Type B pancreatic cell (in vitro differentiated cells): ENCODE measurements around the gene CDC20. TPM values are rescaled to one million over a fixed set of nuclear protein-coding genes. Genes with fewer than 3 reads are reported as not detected.
A peak's percentile ranks its signal among the peaks of the same experiment; 100 is the strongest.

Source experiments
- DNase-seq: peaks from one replicate; pipeline ENCODE4 v3.0.0; 2021; ENCODE audit warnings: mixed read lengths; ENCODE audit not compliant: unreplicated experiment; ENCODE audit errors: extremely low spot score
- H3K27ac Mint-ChIP-seq: 2 replicates; pipeline ENCODE4 v1.8.0; 2021; ENCODE audit warnings: mild to moderate bottlenecking, mixed read lengths
- H3K27me3 Mint-ChIP-seq: 2 replicates; pipeline ENCODE4 v1.8.0; 2021; ENCODE audit warnings: mixed read lengths
- H3K36me3 Mint-ChIP-seq: 2 replicates; pipeline ENCODE4 v1.8.0; 2021; ENCODE audit warnings: mixed read lengths
- H3K4me1 Mint-ChIP-seq: one replicate; pipeline ENCODE4 v1.8.0; 2021; ENCODE audit warnings: mixed read lengths; ENCODE audit not compliant: unreplicated experiment
- H3K4me3 Mint-ChIP-seq: 2 replicates; pipeline ENCODE4 v1.8.0; 2021; ENCODE audit warnings: mild to moderate bottlenecking, mixed read lengths
- H3K9me3 Mint-ChIP-seq: 2 replicates; pipeline ENCODE4 v1.8.0; 2021; ENCODE audit warnings: mixed read lengths
- CTCF ChIP-seq: fragments of 200-600 bp; sonication (generic); conservative IDR thresholded peaks from 2 replicates; pipeline ENCODE4 v1.5.0; 2021; ENCODE audit warnings: antibody characterized with exemption, mild to moderate bottlenecking
- microRNA-seq: library from miRNA; unstranded; fragments of <30 nt; microRNA quantifications from one replicate; pipeline ENCODE4, GENCODE V29; 2020
- total RNA-seq: library from RNA; stranded (reverse); gene quantifications from 2 replicates; pipeline ENCODE4 v1.2.1, GENCODE V29; 2021; ENCODE audit warnings: low replicate concordance

CDC20 gene
- total RNA-seq, 1 donor from 2014 or later, result 114 TPM

- Mint-ChIP-seq H3K9me3 (no peaks in the 10 kb centered on the region), H3K4me3 (no peak overlapping the region), H3K27me3 (no peaks in the 10 kb centered on the region), H3K27ac (no peak overlapping the region), H3K4me1 (peaks cover 9% of the 10 kb centered on the region), H3K36me3 (peaks cover 39% of the 10 kb centered on the region)
- DNase-seq, result no peak
- no peak for TF ChIP-seq CTCF
Measured at GRCh38 chr1:43405876-43406234, 47.1 kb downstream of the CDC20 start.

DNA sequence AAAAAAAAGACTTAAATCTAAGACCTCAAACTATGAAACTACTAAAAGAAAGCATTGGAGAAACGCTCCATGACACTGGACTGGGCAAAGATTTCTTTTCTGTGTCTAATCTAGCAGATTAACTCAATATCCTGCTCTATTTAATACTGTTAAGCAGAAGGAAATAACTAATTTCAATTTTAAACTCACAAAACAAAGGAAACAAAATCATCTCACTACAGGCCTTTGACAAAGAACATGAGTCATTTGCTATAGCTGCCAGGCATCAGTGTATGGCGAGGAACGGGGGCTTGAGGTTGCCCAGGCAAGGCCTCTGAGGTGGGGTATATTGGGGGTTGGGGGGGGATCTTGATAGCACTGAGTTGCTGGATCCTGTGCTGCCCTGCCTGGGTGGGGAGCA, 51.8 kb downstream of the CDC20 start:
- no peak for DNase-seq
- Mint-ChIP-seq H3K27ac (no peak overlapping the region), H3K9me3 (no peaks in the 10 kb centered on the region), H3K4me1 (no peaks in the 10 kb centered on the region), H3K27me3 (no peaks in the 10 kb centered on the region), H3K36me3 (peaks cover 31% of the 10 kb centered on the region), H3K4me3 (no peak overlapping the region)
- TF ChIP-seq CTCF, result no peak

Small RNAs within 50 kb of the gene (microRNA-seq; reads per million reads assigned to microRNA genes)
- 3.9 reads per million, percentile 13 among the genes with 10 or more reads in this experiment for gene MIR6734

Other genes with a start within 250 kb of the CDC20 start
- 57.2 and 68.3 TPM in 2 replicates for gene EBNA1BP2, start 186.7 kb upstream of the CDC20 start, total RNA-seq
- 0.74 and 1.8 TPM in 2 replicates for gene CFAP57, start 186.7 kb upstream of the CDC20 start, total RNA-seq
- 19.8 and 51.7 TPM in 2 replicates for gene TMEM125, start 89.0 kb upstream of the CDC20 start, total RNA-seq
- 9.9 and 17.2 TPM in 2 replicates for gene C1orf210, start 73.4 kb upstream of the CDC20 start, total RNA-seq
- gene TIE1, start 58.0 kb upstream of the CDC20 start, total RNA-seq, result 1.3 TPM in 1 of 2 replicates, not detected in the other
- gene MPL, start 21.2 kb upstream of the CDC20 start, total RNA-seq, result not detected in 2 replicates
- 52.2 and 124 TPM in 2 replicates for gene ELOVL1, start 9.0 kb downstream of the CDC20 start, total RNA-seq
- gene MED8, start 30.8 kb downstream of the CDC20 start, total RNA-seq, result 37.2 and 48.1 TPM in 2 replicates
- 45.8 and 65.7 TPM in 2 replicates for gene SZT2, start 30.9 kb downstream of the CDC20 start, total RNA-seq
- gene HYI, start 95.0 kb downstream of the CDC20 start, total RNA-seq, result 20.0 and 36.0 TPM in 2 replicates
- 260 and 507 TPM in 2 replicates for gene PTPRF, start 171.9 kb downstream of the CDC20 start, total RNA-seq